Measurements from ENCODE around the gene RHOA.
"Not testable (repeated sequence)": the region's sequence is repeated elsewhere in the genome, so short reads cannot be mapped to it uniquely, and the experiment has no call there.

The RHOA gene

GRCh38 chr3:49399461-49399860, 12.3 kb downstream of the RHOA start:
- Histone ChIP-seq H3K4me1 (ENCODE audit: insufficient read depth, poor library complexity, severe bottlenecking) (no peaks in the 10 kb centered on the region), H3K27me3 (ENCODE audit: insufficient read depth, poor library complexity, severe bottlenecking) (no peaks in the 10 kb centered on the region), H3K9me3 (ENCODE audit: severe bottlenecking) (no peaks in the 10 kb centered on the region), H3K36me3 (ENCODE audit: low read depth) (peaks cover 54% of the 10 kb centered on the region), H3K27ac (ENCODE audit: poor library complexity, severe bottlenecking) (no peak overlapping the region), H3K4me3 (ENCODE audit: severe bottlenecking) (no peak overlapping the region)
- ATAC-seq (ENCODE audit: low read depth) = no peak
- no peak for TF ChIP-seq CTCF (IDR thresholded peaks at IDR 0.05; ENCODE audit: poor library complexity, severe bottlenecking)
- DNase-seq (ENCODE audit: low spot score) = no peak

- DNase-seq (ENCODE audit: low spot score) (no peak), ATAC-seq (ENCODE audit: low read depth) (peak; percentile 60; the same call in 1 of the 3 replicates)
- TF ChIP-seq CTCF (IDR thresholded peaks at IDR 0.05; ENCODE audit: poor library complexity, severe bottlenecking) = no peak
- Histone ChIP-seq H3K27me3 (ENCODE audit: insufficient read depth, poor library complexity, severe bottlenecking) (no peaks in the 10 kb centered on the region), H3K9me3 (ENCODE audit: severe bottlenecking) (no peaks in the 10 kb centered on the region), H3K4me3 (ENCODE audit: severe bottlenecking) (no peak overlapping the region), H3K36me3 (ENCODE audit: low read depth) (peaks cover 48% of the 10 kb centered on the region), H3K4me1 (ENCODE audit: insufficient read depth, poor library complexity, severe bottlenecking) (no peaks in the 10 kb centered on the region), H3K27ac (ENCODE audit: poor library complexity, severe bottlenecking) (no peak overlapping the region)
Measured at GRCh38 chr3:49397470-49397869, 14.3 kb downstream of the RHOA start.

- not testable (repeated sequence) for H3K4me3 ChIP-seq (ENCODE audit: severe bottlenecking); H3K27me3 ChIP-seq (ENCODE audit: insufficient read depth, poor library complexity, severe bottlenecking); H3K4me1 ChIP-seq (ENCODE audit: insufficient read depth, poor library complexity, severe bottlenecking); H3K9me3 ChIP-seq (ENCODE audit: severe bottlenecking); ATAC-seq (ENCODE audit: low read depth); DNase-seq (ENCODE audit: low spot score); H3K27ac ChIP-seq (ENCODE audit: poor library complexity, severe bottlenecking)
- H3K36me3 ChIP-seq (ENCODE audit: low read depth) = peaks cover 42% of the 10 kb centered on the region
Measured at GRCh38 chr3:49391310-49391709, 20.5 kb downstream of the RHOA start.

- no peaks in the 10 kb centered on the region for H3K27me3 ChIP-seq (ENCODE audit: insufficient read depth, poor library complexity, severe bottlenecking)
- no peak for ATAC-seq (ENCODE audit: low read depth)
Measured at GRCh38 chr3:49389297-49389696, 22.5 kb downstream of the RHOA start.

GRCh38 chr3:49388289-49388820, 23.4 kb downstream of the RHOA start:
- no peaks in the 10 kb centered on the region for H3K27me3 ChIP-seq (ENCODE audit: insufficient read depth, poor library complexity, severe bottlenecking)
- H3K27ac ChIP-seq (ENCODE audit: poor library complexity, severe bottlenecking) = peak overlapping the region; percentile 32
- DNase-seq (ENCODE audit: low spot score) (no peak), ATAC-seq (ENCODE audit: low read depth) (0 out of 3 replicates have a peak, but pooled peaks have one; percentile 19)
- TF ChIP-seq CTCF (IDR thresholded peaks at IDR 0.05; ENCODE audit: poor library complexity, severe bottlenecking) = no peak
- no peak overlapping the region for H3K4me3 ChIP-seq (ENCODE audit: severe bottlenecking)
- H3K36me3 ChIP-seq (ENCODE audit: low read depth) = peaks cover 21% of the 10 kb centered on the region
- H3K9me3 ChIP-seq (ENCODE audit: severe bottlenecking) = no peaks in the 10 kb centered on the region
- peaks cover 2% of the 10 kb centered on the region for H3K4me1 ChIP-seq (ENCODE audit: insufficient read depth, poor library complexity, severe bottlenecking)

More at GRCh38 chr3:49389297-49389696, 22.5 kb downstream of the RHOA start:
- no peaks in the 10 kb centered on the region for H3K9me3 ChIP-seq (ENCODE audit: severe bottlenecking)
- peaks cover 2% of the 10 kb centered on the region for H3K4me1 ChIP-seq (ENCODE audit: insufficient read depth, poor library complexity, severe bottlenecking)
- no peak for TF ChIP-seq CTCF (IDR thresholded peaks at IDR 0.05; ENCODE audit: poor library complexity, severe bottlenecking)
- H3K36me3 ChIP-seq (ENCODE audit: low read depth) = peaks cover 25% of the 10 kb centered on the region
- no peak for DNase-seq (ENCODE audit: low spot score)
- H3K4me3 ChIP-seq (ENCODE audit: severe bottlenecking) = no peak overlapping the region
- peak overlapping the region; percentile 32 for H3K27ac ChIP-seq (ENCODE audit: poor library complexity, severe bottlenecking)
